Stimulated activated CD4-positive, alpha-beta T cell treated with anti-CD3 and anti-CD28 coated beads, Interleukin-2, amount 100 ng/mL, for 4 hours (primary cell): Measurements from ENCODE around the gene GRID2IP.

Experiments
- DNase-seq: peaks from one replicate; pipeline ENCODE4 v3.0.0-alpha.2; 2020; ENCODE audit warnings: low read depth

The GRID2IP gene

GRCh38 chr7:6562106-6562505 is 10.8 kb upstream of the GRID2IP start:
- DNase-seq: no peak

- no peak for DNase-seq
Measured at GRCh38 chr7:6559896-6560295, 8.6 kb upstream of the GRID2IP start.

GRCh38 chr7:6558837-6559236 is 7.6 kb upstream of the GRID2IP start:
- no peak for DNase-seq

- DNase-seq: no peak
Measured at GRCh38 chr7:6556196-6556595, 4.9 kb upstream of the GRID2IP start.

DNA sequence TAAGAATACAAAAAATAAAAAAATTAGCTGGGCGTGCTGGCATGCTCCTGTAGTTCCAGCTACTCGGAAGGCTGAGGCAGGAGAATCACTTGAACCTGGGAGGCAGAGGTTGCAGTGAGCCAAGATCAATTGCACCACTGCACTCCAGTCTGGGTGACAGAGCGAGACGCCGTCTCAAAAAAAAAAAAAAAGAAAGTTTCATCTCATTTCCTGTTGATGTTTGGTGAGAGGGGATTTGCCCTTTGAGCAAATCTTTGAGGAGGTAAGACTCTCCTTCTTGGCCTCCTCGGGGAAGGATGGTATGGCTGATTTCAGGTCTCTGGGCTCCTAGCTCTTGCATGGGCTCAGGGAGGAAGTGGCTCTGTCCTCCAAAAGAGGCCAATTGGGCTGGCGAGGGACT is 3.6 kb upstream of the GRID2IP start:
- no peak for DNase-seq

DNA sequence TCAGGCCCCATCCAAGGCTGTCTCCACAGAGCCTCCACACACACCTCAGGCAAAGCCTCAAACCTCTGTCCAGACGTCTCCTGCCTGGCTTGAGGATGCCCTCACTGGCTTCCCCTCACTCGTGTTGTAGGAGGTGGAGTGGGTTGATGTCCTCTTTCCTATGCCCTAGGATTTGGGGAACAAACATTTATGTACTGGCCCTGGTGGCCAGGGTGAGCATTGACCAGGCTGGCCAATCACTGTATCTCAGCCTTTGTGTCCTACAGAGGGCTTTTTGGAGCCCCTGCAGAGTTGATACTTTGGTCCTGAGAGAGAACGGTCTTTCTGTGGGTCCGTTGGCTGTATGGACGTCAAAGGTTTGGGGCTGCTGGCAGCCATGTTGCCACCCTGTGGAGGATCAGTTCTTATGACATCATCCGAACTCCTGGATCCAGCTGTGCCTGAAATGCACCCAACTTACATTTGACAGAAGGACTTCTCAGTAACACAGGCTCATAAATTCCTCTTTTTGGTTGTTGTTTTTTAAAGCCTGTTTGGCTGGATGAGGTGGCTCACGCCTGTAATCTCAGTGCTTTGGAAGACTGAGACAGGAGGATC is 2.3 kb upstream of the GRID2IP start:
- DNase-seq: no peak

DNA sequence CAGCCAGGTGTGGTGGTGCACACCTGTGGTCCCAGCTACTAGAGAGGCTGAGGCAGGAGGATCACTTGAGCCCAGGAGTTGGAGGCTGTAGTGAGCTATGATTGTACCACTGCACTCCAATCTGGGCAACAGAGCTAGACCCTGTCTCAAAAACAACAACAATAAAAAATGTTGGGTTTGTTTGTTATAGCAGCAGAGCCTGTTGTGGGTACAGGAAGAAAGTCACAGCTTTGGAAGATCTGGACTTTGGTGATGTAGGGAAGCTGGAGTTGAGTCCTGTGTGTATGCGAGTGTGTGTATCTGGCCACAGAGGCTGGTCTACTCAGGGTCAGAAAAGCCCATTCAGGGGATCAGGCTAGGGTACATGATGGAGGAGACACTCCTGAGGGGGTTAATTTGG is 3.9 kb downstream of the GRID2IP start:
- DNase-seq: no peak

GRCh38 chr7:6546498-6547251 is 4.6 kb downstream of the GRID2IP start:
- DNase-seq: no peak

DNA sequence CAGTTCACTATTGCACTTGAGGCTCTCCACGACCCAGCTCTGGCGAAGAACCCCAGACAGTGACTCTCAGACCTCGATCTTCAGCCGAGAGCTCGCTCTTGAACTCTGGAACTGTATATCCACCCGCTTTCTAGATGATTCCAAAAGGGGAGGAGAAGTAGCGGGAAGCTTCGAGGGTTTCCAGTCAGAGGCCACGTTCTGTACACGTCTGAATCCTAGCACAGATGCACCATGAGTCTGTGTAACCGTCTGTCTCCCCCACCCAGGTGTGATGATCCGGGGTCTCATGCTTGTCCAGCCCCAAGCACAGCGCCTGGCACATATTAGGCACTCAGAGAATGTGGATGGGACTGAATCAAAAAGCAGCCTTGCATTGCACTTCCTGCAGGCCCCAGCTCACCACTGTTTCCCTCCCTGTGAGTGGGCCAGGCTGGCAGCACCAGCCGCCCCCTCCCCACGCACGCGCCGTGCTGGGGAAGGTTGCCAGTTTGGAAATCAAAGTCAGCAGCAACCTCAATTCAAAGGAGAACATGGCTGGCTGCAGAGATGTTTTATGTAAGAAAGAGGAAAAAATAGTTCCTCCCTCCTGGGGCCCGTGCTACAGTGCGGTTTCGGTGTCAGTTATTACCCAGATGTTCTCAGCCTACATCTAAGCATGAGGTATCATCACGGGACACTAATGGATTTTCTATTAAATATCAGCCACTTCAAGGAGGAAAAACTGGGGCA is 5.7 kb downstream of the GRID2IP start:
- no peak for DNase-seq

DNA sequence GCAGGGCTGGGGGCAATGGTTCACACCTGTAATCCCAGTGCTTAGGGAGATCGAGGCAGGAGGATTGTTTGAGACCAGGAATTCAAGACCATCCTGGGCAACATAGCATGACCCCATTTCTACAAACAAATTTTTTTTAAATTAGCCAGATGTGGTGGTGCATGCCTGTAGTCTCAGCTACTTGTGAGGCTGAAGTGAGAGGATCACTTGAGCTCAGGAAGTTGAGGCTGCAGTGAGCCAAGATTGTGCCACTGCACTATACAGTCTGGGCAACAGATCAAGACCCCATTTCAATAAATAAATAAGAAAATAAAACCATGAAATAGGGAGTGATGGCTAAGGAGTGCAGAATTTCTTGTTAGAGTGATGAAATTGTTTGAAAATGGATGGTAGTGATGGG is 8.9 kb downstream of the GRID2IP start:
- no peak for DNase-seq

DNA sequence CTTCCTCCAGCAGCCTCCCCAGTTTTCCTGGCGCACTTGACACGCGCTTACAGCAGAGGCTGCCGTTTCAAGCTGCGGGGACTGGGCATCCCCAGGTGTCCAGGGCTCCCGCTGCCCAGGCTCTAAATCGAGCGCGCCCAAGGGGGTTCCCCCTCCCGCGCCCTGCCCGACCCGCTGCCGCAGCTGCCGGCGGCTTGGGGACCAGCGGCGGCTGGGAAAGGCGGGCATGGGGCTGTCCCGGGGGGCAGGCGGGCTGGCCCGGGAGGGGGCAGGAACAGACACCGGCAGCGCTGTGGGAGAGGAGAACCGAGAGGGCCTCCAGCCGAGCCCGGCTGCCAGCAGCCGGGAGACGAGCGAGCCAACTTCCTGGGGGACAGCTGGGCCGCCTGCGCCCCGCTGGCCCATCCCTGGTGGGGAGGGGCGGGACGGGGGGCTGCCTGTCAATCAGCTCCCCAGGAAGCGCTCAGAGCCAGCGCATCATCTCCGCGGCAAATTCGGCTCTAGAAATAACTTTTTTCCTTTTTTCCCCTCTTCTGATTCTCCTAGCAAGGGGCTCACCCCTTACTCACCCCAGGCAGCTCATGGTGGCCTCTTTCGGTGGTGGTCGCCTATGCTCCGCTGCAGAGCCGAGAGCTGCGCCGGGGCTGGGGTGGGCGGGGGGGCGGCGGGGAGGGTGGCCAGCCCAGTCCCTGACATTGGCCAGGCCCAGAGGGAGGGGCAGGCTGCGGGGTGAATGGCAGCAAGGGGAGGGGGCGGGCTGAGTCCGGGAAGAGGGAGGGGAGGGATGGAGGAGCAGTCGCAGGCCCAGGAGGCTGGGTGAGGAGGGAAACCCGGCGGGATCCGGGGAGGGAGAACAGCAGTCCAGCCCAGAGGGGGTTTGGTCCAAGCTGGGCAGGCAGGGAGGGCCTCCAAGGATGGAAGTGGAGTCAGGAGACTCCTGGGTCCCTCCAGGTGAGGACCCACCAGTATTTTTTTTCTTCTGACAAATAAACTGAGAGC is 14.7 kb downstream of the GRID2IP start:
- DNase-seq: no peak

- no peak for DNase-seq
Measured at GRCh38 chr7:6533893-6534495, 17.3 kb downstream of the GRID2IP start.

DNA sequence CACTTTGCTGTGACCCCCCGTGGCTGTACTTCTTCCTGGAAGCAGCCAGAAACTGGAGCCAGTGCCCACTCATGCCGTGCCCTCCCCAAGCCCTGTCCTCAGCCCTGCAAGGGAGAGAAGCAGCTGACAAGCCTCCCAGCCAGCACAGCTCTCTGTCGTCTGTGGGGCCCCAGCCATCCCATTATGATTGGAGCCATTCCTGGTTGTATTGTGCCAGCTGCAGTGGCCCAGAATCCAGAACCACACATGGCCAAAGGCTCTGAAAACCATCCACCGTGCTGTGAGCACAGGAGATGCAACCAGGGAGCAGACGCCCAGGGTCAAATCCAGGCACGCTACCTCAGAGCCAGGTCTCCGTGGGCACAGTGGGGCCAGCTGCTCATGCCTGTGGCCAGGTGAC is 18.7 kb downstream of the GRID2IP start:
- no peak for DNase-seq

DNA sequence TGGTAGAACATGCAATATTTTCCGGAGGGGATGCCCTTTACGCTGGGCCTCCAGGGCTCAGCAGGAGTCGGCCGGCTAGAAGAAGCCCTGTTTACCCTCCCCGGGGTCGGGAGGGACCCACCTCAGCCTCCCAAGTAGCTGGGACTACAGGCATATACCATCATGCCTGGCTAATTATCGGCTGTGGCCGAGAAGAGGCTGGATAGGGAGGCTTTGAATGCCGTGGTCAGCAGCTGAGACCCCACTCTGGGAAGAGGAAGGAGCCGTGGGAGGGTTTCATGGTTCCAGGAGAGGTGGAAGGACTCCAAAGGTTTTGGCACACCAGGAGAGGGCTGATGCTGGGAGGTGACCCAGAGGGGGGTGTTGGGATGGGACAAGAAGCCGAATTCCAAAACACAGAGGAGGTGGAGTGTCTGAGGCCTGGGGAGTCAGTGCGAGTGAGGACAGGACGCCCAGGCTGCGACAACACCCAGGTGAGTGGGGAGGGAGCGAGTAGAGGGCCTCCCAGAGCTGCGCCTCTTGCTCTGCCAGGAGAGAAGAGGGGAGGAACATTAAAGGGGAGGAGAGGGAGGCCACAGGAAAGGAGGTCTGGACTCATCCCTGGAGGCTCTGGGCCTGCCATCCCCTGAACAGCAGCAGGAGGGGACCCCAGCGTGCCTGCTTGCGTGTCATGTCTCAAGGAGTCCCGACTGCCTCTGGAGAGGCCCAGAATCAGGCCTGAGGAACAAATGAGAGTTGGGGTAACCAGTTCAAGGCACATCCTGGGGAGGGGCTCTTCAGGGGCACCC is 19.6 kb downstream of the GRID2IP start:
- no peak for DNase-seq

- DNase-seq: peak; percentile 54
Measured at GRCh38 chr7:6530626-6531491, 20.4 kb downstream of the GRID2IP start.

GRCh38 chr7:6529643-6530042 is 21.6 kb downstream of the GRID2IP start:
- DNase-seq: no peak

DNA sequence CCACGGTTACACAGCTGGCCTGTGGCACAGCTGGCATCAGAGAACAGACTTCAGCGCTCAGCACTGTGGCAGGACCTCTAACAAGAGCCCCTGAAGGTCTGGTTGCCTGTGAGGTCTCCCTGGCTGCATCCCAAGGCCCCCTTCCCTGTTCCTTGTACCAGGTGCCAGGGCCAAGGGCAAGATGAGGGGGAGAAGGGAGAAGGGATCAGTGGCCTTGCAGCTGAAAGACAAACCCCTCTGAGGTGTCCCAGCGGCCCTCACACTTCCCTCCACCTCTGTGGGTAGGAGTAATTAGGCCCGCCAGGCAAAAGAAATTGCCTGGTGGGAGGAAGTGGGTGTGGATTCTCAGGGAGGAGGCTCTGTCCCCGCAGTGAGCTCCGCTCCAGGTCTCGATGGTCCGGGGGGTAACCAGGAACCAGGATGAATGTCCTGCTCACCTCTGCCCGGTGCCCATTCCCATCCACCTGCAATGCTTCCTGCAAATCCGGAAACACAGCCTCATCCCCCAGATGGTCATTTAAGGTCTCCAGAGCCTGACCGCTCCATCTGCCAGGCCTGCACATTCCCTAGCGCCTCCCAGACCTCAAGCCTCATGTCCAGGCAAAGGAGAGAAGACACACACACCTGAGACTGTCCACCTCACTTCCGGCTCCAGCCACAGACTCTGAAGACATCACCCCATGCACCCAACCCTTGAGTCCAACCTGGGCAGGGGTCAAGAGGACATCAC is 22.7 kb downstream of the GRID2IP start:
- no peak for DNase-seq

DNA sequence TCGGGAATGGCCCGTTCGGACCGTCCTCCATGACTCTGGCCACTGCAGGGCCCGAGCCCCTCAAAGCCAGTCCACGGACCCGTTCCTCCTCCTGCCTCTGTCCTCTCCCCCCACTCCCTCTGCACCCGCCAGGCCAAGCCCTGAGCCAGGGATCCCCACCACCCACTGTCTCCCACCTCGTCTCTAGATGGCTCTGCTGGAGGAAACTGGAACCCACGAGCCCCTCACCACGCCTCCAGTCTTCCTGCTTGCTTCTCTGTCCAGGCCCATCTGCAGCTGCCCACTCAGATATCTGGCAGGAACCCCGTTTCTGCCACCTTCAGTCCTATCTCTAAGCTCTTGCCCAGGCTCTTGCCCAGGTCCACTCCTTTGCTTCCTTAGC is 24.3 kb downstream of the GRID2IP start:
- no peak for DNase-seq
